Measurements from ENCODE around the gene BTRC. TPM values are rescaled to one million over a fixed set of nuclear protein-coding genes. Genes with fewer than 3 reads are reported as not detected.

BTRC gene
- total RNA-seq, 4 donors from 2014 or later = 8.0 to 15.1 (median 10.4) TPM

GRCh38 chr10:101602761-101603398, 248.9 kb downstream of the BTRC start:
- WGBS, 2 donors = 47 to 51% methylated on average over 6 of the region's 6 CpGs
- no peak for TF ChIP-seq POLR2A (IDR thresholded peaks at IDR 0.05)
- peak in 5 of 6 experiments; percentile 67 to 92 (median 81) for TF ChIP-seq CTCF (IDR thresholded peaks at IDR 0.05)
- intact Hi-C loops (cut with DNase I) = loop anchor here (5.0 kb wide), 1 partner anchor 174 kb away; the partner anchor contains the start of gene FGF8
- Histone ChIP-seq H3K27me3 (no peaks in the 10 kb centered on the region), H3K4me3 (no peak overlapping the region), H3K9me3 (no peaks in the 10 kb centered on the region), H3K27ac (no peak overlapping the region), H3K36me3 (peaks cover 0 to 47% (median 11%) of the 10 kb centered on the region in 3 donors), H3K4me1 (no peaks in the 10 kb centered on the region)
- no peak for DNase-seq

Small RNAs within 50 kb of the gene (small RNA-seq; reads per million reads assigned to genes)
- gene MIR3158-1 (0 reads per million in 4 donors), gene RNU2-43P (0 reads per million in 4 donors), gene RNU2-59P (0.27 to 4.1 (median 0.77) reads per million in 4 donors)

Other genes starting within 250 kb of the BTRC start
- gene TLX1, start 222.9 kb upstream of the BTRC start, total RNA-seq = not detected
- gene LBX1, start 124.7 kb upstream of the BTRC start, total RNA-seq = not detected
- 10 to 100 TPM; 10.5 to 23.7 (median 15.0) TPM for gene POLL, start 234.1 kb downstream of the BTRC start, total RNA-seq
- gene DPCD, start 234.2 kb downstream of the BTRC start, total RNA-seq = 10 to 100 TPM; 17.4 to 37.9 (median 28.3) TPM